K562 (cell line): Measurements from ENCODE around the gene TM9SF3. TPM values are rescaled to one million over a fixed set of nuclear protein-coding genes. Genes with fewer than 3 reads are reported as not detected.

Source experiments
- CBX2 ChIP-seq: fragments of 200-600 bp; sonication (generic); IDR thresholded peaks from one replicate; pipeline ENCODE4 v1.6.1; 2012; ENCODE audit warnings: mild to moderate bottlenecking, low read length, inconsistent platforms; ENCODE audit not compliant: insufficient read depth, poor library complexity, severe bottlenecking
- HOMEZ ChIP-seq: fragments of 250-450 bp; sonication (Bioruptor Pico); IDR thresholded peaks from 2 replicates; pipeline ENCODE4 v1.4.0; 2020; ENCODE audit warnings: mild to moderate bottlenecking, moderate library complexity
- IFI16 ChIP-seq: fragments of 250-450 bp; sonication (Bioruptor Pico); IDR thresholded peaks from 2 replicates; pipeline ENCODE4 v2.1.2; 2022; ENCODE audit warnings: mild to moderate bottlenecking, inconsistent platforms
- ZBTB2 ChIP-seq: fragments of 450-650 bp; IDR thresholded peaks from 2 replicates; pipeline ENCODE4 v1.6.1; 2016; ENCODE audit warnings: antibody characterized with exemption
- ZKSCAN8 ChIP-seq: fragments of 200-800 bp; sonication (Bioruptor generic); IDR thresholded peaks from 2 replicates; pipeline ENCODE4 v1.6.1; 2016; ENCODE audit warnings: missing genetic modification characterization, missing compliant biosample characterization
- ZNF507 ChIP-seq: conservative IDR thresholded peaks from 2 replicates; pipeline ENCODE4 v1.6.1; 2017; ENCODE audit warnings: missing genetic modification characterization, missing compliant biosample characterization
- ZNF76 ChIP-seq: fragments of 250-450 bp; sonication (Bioruptor Pico); IDR thresholded peaks from 2 replicates; pipeline ENCODE4 v1.4.0; 2020; ENCODE audit warnings: mild to moderate bottlenecking, moderate library complexity, borderline replicate concordance
- polyA plus RNA-seq, 8 experiments: library from polyadenylated mRNA; depleted of rRNA in 4 of 8; stranded (reverse) in 5 of 8; unstranded in 3 of 8; fragments of >200 nt; fragmentation: Nextera tagmentation in 2 of 8; fragmentation: Illumina TruSeq in 1 of 8; extraction: Ambion mirVana in 2 of 8; extraction: Trizol in 1 of 8; gene quantifications; 2 replicates each; pipeline versions ENCODE4 v1.2.1 to v1.2.3, GENCODE V29; 2011 to 2014; ENCODE audit warnings: inconsistent platforms in 1 of 8, missing spikeins in 1 of 8
- total RNA-seq, 7 experiments: library from RNA; depleted of rRNA in 6 of 7; stranded (reverse); fragments of >200 nt in 6 of 7; fragmentation: Illumina TruSeq in 2 of 7; extraction: Trizol in 2 of 7; gene quantifications; 2 replicates each; pipeline versions ENCODE4 v1.2.1 to v1.2.3, GENCODE V29; 2011 to 2021; ENCODE audit warnings: low replicate concordance in 1 of 7
- TF ChIP-seq, protein P1 (sequence below): fragments of 450-650 bp; IDR thresholded peaks from 2 replicates; pipeline ENCODE4 v1.7.1; 2018; ENCODE audit warnings: mild to moderate bottlenecking, low read depth; ENCODE audit not compliant: partially characterized antibody

The TM9SF3 gene
- total and polyA plus RNA-seq, 9 of the 15 experiments (the other 6 are each of a cell fraction or from before 2014, with no cell fraction given): 16.1 to 63.1 (median 34.9) TPM

GRCh38 chr10:96493254-96493653 is 93.6 kb downstream of the TM9SF3 start (continued):
- TF ChIP-seq, protein P1, sequence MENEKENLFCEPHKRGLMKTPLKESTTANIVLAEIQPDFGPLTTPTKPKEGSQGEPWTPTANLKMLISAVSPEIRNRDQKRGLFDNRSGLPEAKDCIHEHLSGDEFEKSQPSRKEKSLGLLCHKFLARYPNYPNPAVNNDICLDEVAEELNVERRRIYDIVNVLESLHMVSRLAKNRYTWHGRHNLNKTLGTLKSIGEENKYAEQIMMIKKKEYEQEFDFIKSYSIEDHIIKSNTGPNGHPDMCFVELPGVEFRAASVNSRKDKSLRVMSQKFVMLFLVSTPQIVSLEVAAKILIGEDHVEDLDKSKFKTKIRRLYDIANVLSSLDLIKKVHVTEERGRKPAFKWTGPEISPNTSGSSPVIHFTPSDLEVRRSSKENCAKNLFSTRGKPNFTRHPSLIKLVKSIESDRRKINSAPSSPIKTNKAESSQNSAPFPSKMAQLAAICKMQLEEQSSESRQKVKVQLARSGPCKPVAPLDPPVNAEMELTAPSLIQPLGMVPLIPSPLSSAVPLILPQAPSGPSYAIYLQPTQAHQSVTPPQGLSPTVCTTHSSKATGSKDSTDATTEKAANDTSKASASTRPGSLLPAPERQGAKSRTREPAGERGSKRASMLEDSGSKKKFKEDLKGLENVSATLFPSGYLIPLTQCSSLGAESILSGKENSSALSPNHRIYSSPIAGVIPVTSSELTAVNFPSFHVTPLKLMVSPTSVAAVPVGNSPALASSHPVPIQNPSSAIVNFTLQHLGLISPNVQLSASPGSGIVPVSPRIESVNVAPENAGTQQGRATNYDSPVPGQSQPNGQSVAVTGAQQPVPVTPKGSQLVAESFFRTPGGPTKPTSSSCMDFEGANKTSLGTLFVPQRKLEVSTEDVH: no peak
- TF ChIP-seq CBX2: no peak
- TF ChIP-seq ZKSCAN8 (CRISPR knock-in tag): no peak
- TF ChIP-seq HOMEZ: no peak
- no peak for TF ChIP-seq ZNF76 (CRISPR knock-in tag)
- TF ChIP-seq IFI16: no peak
- no peak for TF ChIP-seq ZNF507 (tag)
- no peak for TF ChIP-seq ZBTB2
